DOHH2 (cell line): ENCODE results near the gene HIC2.
"Not testable (repeated sequence)": the region's sequence is repeated elsewhere in the genome, so short reads cannot be mapped to it uniquely, and the experiment has no call there.

ENCODE experiments used
- CTCF ChIP-seq: fragments of 200-600 bp; sonication (generic); IDR thresholded peaks from one replicate; pipeline ENCODE4 v1.5.1; 2014; ENCODE audit warnings: antibody characterized with exemption, mild to moderate bottlenecking, low read depth, low read length; ENCODE audit not compliant: poor library complexity, severe bottlenecking
- EZH2phosphoT487 ChIP-seq: fragments of 200-600 bp; sonication (generic); IDR thresholded peaks from 2 replicates; pipeline ENCODE4 v1.6.1; 2017; ENCODE audit warnings: borderline replicate concordance, mild to moderate bottlenecking, antibody characterized with exemption, low read length, moderate library complexity, mixed read lengths

- TF ChIP-seq CTCF, EZH2phosphoT487: not testable (repeated sequence)
Observed at GRCh38 chr22:21384468-21385357, 32.5 kb upstream of the HIC2 start.
